GM12801 (cell line): ENCODE data around the gene FXYD2.
A peak's percentile ranks its signal among the peaks of the same experiment; 100 is the strongest.

Experiments
- CTCF ChIP-seq: IDR thresholded peaks from one replicate; pipeline ENCODE4 v1.5.1; 2011; ENCODE audit warnings: control low read depth; ENCODE audit not compliant: insufficient read length; ENCODE audit errors: extremely low read depth

The FXYD2 gene

GRCh38 chr11:117820516-117820915, 4.0 kb downstream of the FXYD2 start:
- no peak for TF ChIP-seq CTCF

- TF ChIP-seq CTCF = no peak
Measured at GRCh38 chr11:117820071-117820470, 4.5 kb downstream of the FXYD2 start.

- TF ChIP-seq CTCF = no peak
Measured at GRCh38 chr11:117819096-117820040, 5.2 kb downstream of the FXYD2 start.

GRCh38 chr11:117818041-117818873, 6.3 kb downstream of the FXYD2 start:
- TF ChIP-seq CTCF = no peak

- TF ChIP-seq CTCF = peak; percentile 95
Measured at GRCh38 chr11:117817368-117818040, 7.0 kb downstream of the FXYD2 start.

- TF ChIP-seq CTCF = no peak
Measured at GRCh38 chr11:117816846-117817367, 7.6 kb downstream of the FXYD2 start.

- no peak for TF ChIP-seq CTCF
Measured at GRCh38 chr11:117816151-117816741, 8.3 kb downstream of the FXYD2 start.
